GM21526 (cell line): Measurements from ENCODE around the gene UTS2R.
"Not testable (repeated sequence)": the region's sequence is repeated elsewhere in the genome, so short reads cannot be mapped to it uniquely, and the experiment has no call there.

Source experiments
- ATAC-seq: cut with Tn5 transposase; IDR thresholded peaks from one replicate; pipeline ENCODE4 v1.9.1; 2021; ENCODE audit warnings: moderate library complexity; ENCODE audit not compliant: unreplicated experiment, low FRiP score

Gene UTS2R

DNA sequence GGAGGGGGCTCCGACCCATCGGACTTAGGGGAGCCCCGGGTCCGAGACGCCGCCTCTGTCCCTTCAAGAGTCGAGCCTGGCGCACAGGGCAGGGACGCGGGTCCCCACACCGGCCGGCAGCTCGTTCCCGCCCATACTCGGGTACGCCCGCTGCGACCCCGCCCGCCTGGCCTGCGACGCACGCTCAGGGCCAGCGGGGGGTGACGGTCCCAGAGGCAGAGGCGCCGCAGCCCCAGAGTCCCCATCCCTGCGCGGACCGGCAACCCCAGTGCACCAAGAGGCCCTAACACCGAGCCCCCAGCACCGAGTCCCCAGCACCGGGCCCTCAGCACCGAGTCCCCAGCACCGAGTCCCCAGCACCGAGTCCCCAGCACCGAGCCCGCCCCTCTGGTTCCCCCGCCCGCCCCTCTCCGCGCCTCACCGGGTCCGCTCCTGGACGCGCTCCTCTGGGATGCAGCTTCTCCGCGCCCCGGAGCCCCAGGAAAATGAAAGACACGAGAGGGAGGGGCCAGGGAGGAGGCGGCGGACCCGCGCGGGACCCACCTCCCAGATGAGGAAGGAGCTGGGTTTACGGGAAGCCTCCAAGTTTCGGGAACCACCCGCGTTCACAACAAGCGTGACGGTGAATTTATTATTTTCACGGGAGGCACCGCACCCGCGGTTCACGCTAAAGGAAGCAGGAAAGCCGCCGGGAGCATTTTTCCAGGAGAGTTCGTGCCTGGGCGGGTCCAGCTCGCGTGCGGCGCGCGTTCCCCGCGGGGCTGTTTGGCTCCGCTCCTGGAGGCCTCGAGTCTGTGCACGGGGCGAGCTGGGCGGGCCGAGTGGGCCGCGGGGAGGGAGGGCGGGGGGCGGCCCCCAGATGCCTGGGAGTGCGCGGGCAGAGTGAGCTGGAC is 38.0 kb upstream of the UTS2R start, which contains the start of gene SECTM1:
Gene SECTM1 (minus strand): TSS at position 488 of the 893 bp plus-strand sequence. CDS start 6,526 bp downstream, outside the sequence.
- no peak for ATAC-seq

DNA sequence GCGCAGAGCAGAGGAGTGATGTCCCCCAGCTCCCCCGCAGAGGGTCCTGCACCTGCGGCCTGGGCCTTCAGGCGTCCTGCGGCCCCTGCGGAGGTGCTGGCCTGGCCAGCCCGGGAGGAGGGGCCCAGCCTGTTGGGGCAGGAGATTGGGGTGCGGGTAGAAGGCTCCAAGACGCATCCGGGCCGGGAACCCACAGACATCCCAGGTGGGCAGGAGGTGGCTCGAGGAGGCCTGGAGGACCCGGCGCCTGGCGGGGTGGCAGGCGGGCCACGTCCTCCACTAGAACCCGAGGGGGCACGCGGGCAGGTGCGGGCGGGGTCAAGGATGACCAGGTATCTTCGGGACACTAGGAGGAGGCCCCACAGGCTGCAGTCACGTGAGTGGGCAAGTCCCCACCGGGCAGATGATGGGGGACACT is 37.4 kb upstream of the UTS2R start:
- ATAC-seq, result no peak

- no peak for ATAC-seq
Observed at GRCh38 chr17:82334622-82335394, 36.8 kb upstream of the UTS2R start.

- no peak for ATAC-seq
Observed at GRCh38 chr17:82338858-82339633, 32.5 kb upstream of the UTS2R start.

DNA sequence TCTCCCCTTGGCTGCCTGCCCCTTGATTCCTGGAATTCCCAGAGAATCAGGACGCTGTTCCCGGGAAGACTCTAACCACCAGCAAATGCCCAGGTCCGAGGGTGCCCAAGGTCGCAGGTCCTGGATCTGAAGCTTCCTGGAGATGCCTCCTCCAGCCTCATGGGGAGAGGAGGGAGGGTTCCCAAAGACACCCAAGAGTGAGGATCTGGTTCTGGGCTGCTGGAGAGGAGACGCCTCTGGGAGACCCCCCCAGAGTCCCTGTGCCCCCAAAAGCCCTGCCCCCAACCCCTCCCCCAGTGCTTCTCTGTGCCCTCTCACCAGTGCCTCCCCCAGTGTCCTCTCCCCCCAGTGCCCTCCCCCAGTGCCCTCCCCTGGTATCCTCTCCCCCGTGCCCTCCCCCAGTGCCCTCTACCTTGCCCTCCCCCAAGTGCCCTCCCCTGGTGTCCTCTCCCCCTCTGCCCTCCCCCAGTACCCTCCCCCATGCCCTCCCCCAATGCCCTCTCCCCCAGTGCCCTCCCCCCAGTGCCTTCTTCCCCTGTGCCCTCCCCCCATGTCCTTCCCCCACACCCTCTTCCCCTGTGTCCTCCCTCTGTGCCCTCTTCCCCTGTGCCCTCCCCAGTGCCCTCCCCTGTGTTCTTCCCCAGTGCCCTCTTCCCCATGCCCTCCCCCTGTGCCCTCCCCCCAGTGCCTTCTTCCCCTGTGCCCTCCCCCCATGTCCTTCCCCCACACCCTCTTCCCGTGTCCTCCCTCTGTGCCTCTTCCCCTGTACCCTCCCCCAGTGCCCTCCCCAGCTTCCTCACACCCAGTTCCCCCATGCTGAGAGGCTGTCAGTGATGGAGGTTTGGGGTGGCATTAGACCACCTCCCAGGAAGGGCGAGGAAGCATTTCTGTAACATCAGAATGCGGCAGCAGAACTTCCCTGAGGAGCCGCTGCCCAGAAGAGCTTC is 31.7 kb upstream of the UTS2R start:
- ATAC-seq, result no peak

DNA sequence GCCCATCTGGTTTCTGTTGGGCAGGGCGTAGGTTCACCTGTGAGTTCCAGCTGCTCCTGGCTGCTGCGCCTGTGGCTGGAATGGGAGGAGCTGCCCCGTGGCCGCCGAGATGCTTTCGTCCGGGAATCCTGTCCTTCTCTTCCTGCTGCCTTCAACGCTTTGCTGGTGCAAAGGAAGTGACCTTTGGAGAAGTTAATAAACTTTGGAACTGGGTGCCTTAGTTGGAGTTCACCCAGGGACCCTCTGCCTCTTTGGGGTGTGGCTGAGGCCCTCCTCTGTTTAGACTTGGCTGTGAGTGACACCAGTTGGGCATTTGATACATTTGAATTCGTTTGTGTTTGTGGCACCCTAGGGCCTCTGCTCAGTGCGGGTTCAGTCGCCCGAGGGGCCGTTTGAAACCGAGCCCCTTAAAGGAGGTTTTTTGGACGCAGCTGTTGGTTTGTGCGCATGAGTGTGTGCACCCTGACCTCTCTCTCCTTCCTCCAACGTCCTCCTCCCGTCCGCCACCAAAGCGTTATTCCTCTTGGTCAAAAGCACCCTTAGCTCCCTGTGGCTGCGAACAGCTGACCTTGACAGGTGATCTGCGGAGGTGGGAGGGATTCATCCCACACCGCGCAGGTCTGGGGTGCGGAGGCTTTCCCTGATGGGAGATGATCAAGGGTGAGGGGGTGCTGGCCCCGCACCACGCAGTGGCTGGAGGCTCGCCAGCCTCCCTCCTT is 29.0 kb upstream of the UTS2R start:
- ATAC-seq, result no peak

DNA sequence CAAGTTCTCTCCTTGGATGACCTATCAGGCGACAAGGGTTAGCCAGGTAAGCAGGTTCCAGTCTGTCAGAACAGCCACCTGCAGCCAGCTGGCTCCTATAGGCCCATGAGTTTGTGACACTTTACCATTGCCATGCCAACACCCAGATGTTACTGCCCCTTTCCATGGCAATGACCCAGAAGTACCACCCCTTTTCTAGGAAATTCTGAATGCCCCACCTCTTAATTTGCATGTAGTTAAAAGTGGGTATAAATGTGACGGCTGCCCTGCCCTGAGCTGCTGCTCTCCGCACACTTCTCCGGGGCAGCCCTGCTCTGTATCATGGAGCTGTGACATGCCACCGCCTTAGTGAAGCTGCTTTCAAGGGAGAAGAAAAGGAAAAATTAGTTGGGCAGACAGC is 28.0 kb upstream of the UTS2R start:
- no peak for ATAC-seq

DNA sequence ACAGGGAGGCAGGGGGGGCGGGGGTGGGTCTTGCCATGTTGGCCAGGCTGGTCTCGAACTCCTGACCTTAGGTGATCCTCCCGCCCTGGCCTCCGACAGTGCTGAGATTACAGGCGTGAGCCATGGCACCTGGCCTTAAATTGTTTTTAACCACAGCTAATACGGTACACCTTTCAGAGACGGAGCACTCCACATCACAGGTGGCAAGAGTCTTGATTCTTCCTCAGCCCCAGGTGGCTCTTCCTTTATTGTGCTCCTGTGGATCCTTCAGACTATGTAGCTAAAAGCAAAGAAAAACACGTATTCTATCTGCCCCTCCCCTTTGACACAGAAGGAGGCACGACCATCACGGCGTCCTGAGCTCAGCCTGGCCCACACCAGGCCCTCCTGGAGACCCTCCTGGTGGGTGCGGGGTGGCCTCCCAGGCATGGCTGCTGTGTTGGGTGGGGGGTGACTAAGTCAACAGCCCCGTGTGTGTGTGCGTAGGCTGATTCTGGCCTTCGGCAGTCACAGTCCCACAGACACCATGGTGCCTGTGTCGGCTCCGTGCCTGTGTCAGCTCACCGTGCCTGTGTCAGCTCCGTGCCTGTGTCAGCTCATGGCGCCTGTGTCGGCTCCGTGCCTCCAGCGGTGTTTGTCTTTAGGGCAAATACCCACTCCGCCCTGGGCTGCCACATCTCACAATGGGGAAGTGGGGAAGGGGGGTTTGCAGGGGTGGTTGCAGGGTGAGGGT is 27.2 kb upstream of the UTS2R start:
- ATAC-seq, result no peak

DNA sequence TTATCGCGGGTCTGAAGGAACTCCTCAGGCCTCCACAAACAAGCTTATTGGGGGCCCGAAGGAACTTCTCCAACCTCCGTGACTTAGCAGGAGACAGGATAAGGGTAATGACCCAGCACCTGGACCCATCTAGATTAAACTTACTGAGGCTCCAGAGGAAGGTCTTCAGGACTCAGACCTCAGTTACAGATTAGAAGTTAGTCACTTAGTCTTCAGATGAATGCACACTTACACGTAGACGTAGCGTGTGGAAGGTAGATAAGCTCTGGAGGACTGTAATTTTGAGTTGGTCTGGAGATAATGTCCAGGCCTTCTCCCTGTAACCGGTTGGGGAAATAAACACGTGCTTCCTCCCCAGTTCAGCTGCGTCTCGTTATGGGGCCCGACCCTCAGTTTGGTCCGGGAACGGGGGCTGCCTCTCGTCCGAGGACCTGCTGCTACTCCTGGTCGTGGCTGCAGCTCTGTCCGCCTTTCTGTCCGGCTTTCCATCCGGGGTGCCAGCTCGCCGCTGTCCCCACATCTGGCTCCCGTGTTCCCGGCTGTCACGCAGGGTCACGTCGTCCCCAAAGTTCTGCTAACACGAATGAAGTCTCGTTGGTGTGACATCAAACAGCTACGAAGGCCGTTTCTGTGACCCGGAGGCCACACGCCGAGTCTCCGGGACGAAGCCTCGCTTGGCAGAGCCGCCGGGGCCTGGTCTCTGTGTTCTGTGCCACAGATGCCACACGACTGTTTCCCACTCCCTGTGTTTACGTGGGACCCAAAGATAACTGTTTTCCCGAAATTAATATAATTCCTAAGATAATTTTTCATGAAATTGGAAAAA is 26.2 kb upstream of the UTS2R start:
- no peak for ATAC-seq

- ATAC-seq, result no peak
Observed at GRCh38 chr17:82346342-82347300, 24.9 kb upstream of the UTS2R start.

DNA sequence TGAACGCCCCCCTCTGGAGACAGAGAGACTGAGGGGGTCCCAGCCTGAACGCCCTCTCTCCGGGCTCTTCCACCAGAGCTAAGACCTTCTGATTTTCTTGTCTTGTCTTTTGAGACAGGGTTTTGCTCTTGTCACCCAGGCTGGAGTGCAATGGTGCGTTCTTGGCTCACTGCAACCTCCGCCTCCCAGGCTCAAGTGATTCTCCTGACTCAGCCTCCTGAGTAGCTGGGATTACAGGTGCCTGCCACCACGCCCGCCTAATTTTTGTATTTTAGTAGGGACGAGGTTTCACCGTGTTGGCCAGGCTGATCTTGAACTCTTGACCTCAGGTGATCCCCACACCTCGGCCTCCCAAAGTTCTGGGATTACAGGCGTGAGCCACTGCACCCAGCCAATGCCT is 23.6 kb upstream of the UTS2R start:
- ATAC-seq, result not testable (repeated sequence)

GRCh38 chr17:82348434-82348833 is 23.1 kb upstream of the UTS2R start:
- no peak for ATAC-seq

DNA sequence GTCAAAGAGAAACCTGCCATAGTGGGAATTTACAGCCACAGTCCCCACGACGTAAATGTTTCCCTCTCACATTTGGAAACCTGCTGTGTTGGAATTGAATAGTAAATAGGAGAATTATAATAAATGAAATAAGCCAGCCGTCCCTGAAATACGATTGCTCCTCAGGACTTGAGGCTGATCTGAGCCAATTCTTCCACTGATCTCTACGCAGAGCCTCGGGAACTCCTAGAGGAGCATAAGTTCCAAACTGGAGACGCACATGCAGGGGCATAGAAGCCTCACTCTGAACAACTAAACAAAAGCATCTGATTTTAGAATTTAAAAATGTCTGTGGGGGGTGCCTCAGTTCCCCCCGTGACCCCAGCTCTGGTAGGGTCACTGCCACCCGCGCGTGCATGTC is 22.7 kb upstream of the UTS2R start:
- no peak for ATAC-seq

DNA sequence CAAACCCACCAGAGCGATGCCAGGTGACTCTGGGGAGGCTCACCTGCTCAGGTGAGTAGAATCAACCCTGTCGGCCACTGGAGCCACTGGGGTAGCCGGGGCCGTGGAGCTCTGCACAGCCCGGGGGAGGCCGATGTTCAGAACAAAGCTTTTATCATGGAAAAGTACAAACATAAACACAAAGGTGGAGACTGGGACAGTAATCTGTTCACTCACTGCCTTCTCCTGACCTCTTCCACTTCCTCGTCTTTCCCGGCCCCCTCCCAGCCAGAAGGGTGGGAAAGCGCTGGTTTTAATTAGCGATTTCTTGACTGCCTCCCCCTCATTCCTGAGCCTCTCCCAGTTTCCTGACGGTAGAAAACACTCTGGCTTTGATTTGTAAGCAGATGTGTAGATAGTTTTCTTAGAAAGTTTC is 22.3 kb upstream of the UTS2R start:
- no peak for ATAC-seq

- ATAC-seq, result no peak
Observed at GRCh38 chr17:82350182-82351030, 21.2 kb upstream of the UTS2R start.
